Bronchial epithelial cell (primary cell): ENCODE measurements around the gene DENND2A. TPM values are rescaled to one million over a fixed set of nuclear protein-coding genes. Genes with fewer than 3 reads are reported as not detected.
A peak's percentile ranks its signal among the peaks of the same experiment; 100 is the strongest.

Experiments
- DNase-seq: peaks from one replicate; pipeline ENCODE4 v3.0.0-alpha.2; 2010; ENCODE audit warnings: low read depth
- FAIRE-seq: peaks from 2 replicates; lab custom pipeline; 2011; peaks lifted over from hg19 to GRCh38; lab: Jason Lieb, UNC
- H3K27me3 ChIP-seq: 2 replicates; pipeline ENCODE4 v1.5.1; 2011; ENCODE audit warnings: low read length; ENCODE audit not compliant: control insufficient read depth, insufficient read depth
- H3K36me3 ChIP-seq: 2 replicates; pipeline ENCODE4 v1.5.1; 2011; ENCODE audit warnings: low read length; ENCODE audit not compliant: control insufficient read depth, insufficient read depth
- H3K4me3 ChIP-seq: 2 replicates; pipeline ENCODE4 v1.5.1; 2011; ENCODE audit warnings: mild to moderate bottlenecking, low read depth, low read length, control low read depth
- CTCF ChIP-seq: IDR thresholded peaks from 2 replicates; pipeline ENCODE4 v1.5.1; 2011; ENCODE audit warnings: mild to moderate bottlenecking, moderate library complexity, low read length, control low read depth, inconsistent platforms; ENCODE audit not compliant: insufficient read depth, severe bottlenecking
- total RNA-seq: library from RNA; depleted of rRNA; stranded (reverse); fragments of >200 nt; gene quantifications from 2 replicates; pipeline ENCODE4 v1.2.1, GENCODE V29; 2014

Gene DENND2A
- total RNA-seq, 1 donor from 2014 or later: 0.26 TPM

- FAIRE-seq (no peak), DNase-seq (no peak)
- TF ChIP-seq CTCF: no peak
- Histone ChIP-seq H3K27me3 (no peaks in the 10 kb centered on the region), H3K36me3 (no peaks in the 10 kb centered on the region), H3K4me3 (no peak overlapping the region)
Measured at GRCh38 chr7:140484479-140484878, 156.1 kb downstream of the DENND2A start.

- no peak for DNase-seq
- no peak for FAIRE-seq
Measured at GRCh38 chr7:140479739-140480084, 160.9 kb downstream of the DENND2A start.

GRCh38 chr7:140479062-140479738 is 161.4 kb downstream of the DENND2A start, which contains the start of gene MKRN1:
MKRN1 (minus strand) TSS chr7:140479505; CDS start chr7:140479344, 161 bp downstream.
- no peak for TF ChIP-seq CTCF
- FAIRE-seq: no peak
- DNase-seq: peak; percentile 88
- H3K4me3 ChIP-seq: peak within 1 kb of the TSS; percentile 96
- H3K27me3 ChIP-seq: no peaks in the 10 kb centered on the region
- H3K36me3 ChIP-seq: peaks cover 1% of the 10 kb centered on the region

More at GRCh38 chr7:140479739-140480084, 160.9 kb downstream of the DENND2A start:
- no peak for TF ChIP-seq CTCF
- Histone ChIP-seq H3K36me3 (peaks cover 1% of the 10 kb centered on the region), H3K4me3 (peak overlapping the region; percentile 96), H3K27me3 (no peaks in the 10 kb centered on the region)

- FAIRE-seq (no peak), DNase-seq (peak; percentile 20)
- H3K4me3 ChIP-seq: peak overlapping the region; percentile 96
- peaks cover 1% of the 10 kb centered on the region for H3K36me3 ChIP-seq
- H3K27me3 ChIP-seq: no peaks in the 10 kb centered on the region
- TF ChIP-seq CTCF: no peak
Measured at GRCh38 chr7:140478246-140479061, 162.2 kb downstream of the DENND2A start.

DNA sequence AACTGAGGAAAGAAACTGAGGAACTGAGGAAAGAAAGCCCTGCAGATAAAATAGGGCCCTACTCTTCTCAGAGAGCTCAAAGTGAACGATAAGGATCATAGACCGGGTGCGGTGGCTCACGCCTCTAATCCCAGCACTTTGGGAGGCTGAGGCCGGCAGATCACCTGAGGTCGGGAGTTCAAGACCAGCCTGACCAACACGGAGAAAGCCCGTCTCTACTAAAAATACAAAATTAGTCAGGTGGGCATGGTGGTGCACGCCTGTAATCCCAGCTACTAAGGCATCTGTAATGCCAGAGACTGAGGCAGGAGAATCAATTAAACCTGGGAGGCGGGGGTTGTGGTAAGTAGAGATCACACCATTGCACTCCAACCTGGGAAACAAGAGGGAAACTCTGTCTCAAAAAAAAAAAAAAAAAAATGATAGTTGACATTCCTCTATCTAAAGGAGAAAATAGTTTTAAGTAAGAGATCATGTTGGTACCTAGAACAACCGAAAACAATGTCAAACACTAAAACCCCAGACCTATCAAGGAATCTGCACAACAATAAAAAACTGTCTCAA is 163.8 kb downstream of the DENND2A start:
- DNase-seq (no peak), FAIRE-seq (no peak)
- TF ChIP-seq CTCF: no peak
- peaks cover 1% of the 10 kb centered on the region for H3K36me3 ChIP-seq
- H3K4me3 ChIP-seq: no peak overlapping the region
- H3K27me3 ChIP-seq: no peaks in the 10 kb centered on the region
